A549 (cell line): Measurements from ENCODE around the gene ZCCHC24. TPM values are rescaled to one million over a fixed set of nuclear protein-coding genes. Genes with fewer than 3 reads are reported as not detected.

Experiments used
- ATAC-seq, 2 experiments: fragments of 200-7000 bp in 1 of 2; fragments of >200 bp in 1 of 2; cut with Nextera tagmentation in 1 of 2; cut with Tn5 transposase in 1 of 2; 3 replicates each; pipeline versions ENCODE4 v1.8.0 to v1.9.1; 2018 to 2020; ENCODE audit warnings: mild to moderate bottlenecking in 1 of 2, moderate library complexity in 1 of 2
- CTCF ChIA-PET: fragments of 300-600 bp; sonication (Branson Sonifier 250); formaldehyde crosslinking; extraction: SDS; loops from one replicate; lab custom pipeline; 2021; ENCODE audit warnings: antibody characterized with exemption, inconsistent platforms; lab: Yijun Ruan, JAX
- POLR2A ChIA-PET: fragments of 350-600 bp; formaldehyde crosslinking; extraction: SDS; loops from one replicate; lab custom pipeline; 2021; ENCODE audit warnings: antibody characterized with exemption, inconsistent platforms; lab: Yijun Ruan, JAX
- DNase-seq, 2 experiments: peaks; one replicate each; pipeline versions ENCODE4 v3.0.0 to v3.0.0-alpha.2; 2011 to 2016; ENCODE audit warnings: low read depth in 1 of 2, low spot score in 1 of 2
- FAIRE-seq: peaks from 2 replicates; lab custom pipeline; 2011; peaks lifted over from hg19 to GRCh38; lab: Jason Lieb, UNC
- H3K27ac ChIP-seq, 2 experiments: fragments of >200 bp; sonication (Bioruptor Twin); formaldehyde crosslinking; 3 replicates each; pipeline ENCODE4 v1.5.1; 2016 to 2017
- H3K4me1 ChIP-seq: fragments of >200 bp; sonication (Bioruptor Twin); formaldehyde crosslinking; 3 replicates; pipeline ENCODE4 v1.6.1; 2016
- H3K4me2 ChIP-seq: fragments of >200 bp; sonication (Bioruptor Twin); formaldehyde crosslinking; 3 replicates; pipeline ENCODE4 v1.6.1; 2016
- H3K4me3 ChIP-seq: fragments of >200 bp; sonication (Bioruptor Twin); formaldehyde crosslinking; 3 replicates; pipeline ENCODE4 v1.5.1; 2016
- H3K9me3 ChIP-seq: fragments of >200 bp; sonication (Bioruptor Twin); formaldehyde crosslinking; 3 replicates; pipeline ENCODE4 v1.6.1; 2016
- ATOH8 ChIP-seq: fragments of 250-450 bp; sonication (Bioruptor Pico); IDR thresholded peaks from 2 replicates; pipeline ENCODE4 v1.5.0; 2020; ENCODE audit warnings: low read depth, mild to moderate bottlenecking, moderate library complexity
- CBX2 ChIP-seq: fragments of 200-600 bp; sonication (generic); IDR thresholded peaks from 2 replicates; pipeline ENCODE4 v1.6.1; 2016; ENCODE audit warnings: low read depth, mild to moderate bottlenecking, borderline replicate concordance
- ELK1 ChIP-seq: fragments of 150-350 bp; IDR thresholded peaks from 2 replicates; pipeline ENCODE4 v1.6.1; 2014; ENCODE audit warnings: low read depth, mild to moderate bottlenecking, low read length
- ESRRA ChIP-seq: fragments of 150-350 bp; IDR thresholded peaks from 2 replicates; pipeline ENCODE4 v1.6.1; 2014; ENCODE audit warnings: mild to moderate bottlenecking, low read length, borderline replicate concordance
- GATA3 ChIP-seq: IDR thresholded peaks from 2 replicates; pipeline ENCODE4 v1.6.1; 2012; ENCODE audit warnings: borderline replicate concordance
- HDAC2 ChIP-seq: fragments of 200-600 bp; sonication (generic); IDR thresholded peaks from 2 replicates; pipeline ENCODE4 v1.6.1; 2016
- HEYL ChIP-seq: fragments of 250-450 bp; sonication (Bioruptor Pico); IDR thresholded peaks from 2 replicates; pipeline ENCODE4 v1.8.0; 2021; ENCODE audit warnings: mild to moderate bottlenecking, moderate library complexity
- JUN ChIP-seq, 2 experiments: fragments of >200 bp; sonication (Bioruptor Twin); formaldehyde crosslinking; IDR thresholded peaks; 2 replicates in 1 of 2; 3 replicates in 1 of 2; pipeline ENCODE4 v1.6.1; 2016 to 2017
- KDM5A ChIP-seq: fragments of 200-600 bp; sonication (generic); IDR thresholded peaks from 2 replicates; pipeline ENCODE4 v1.6.1; 2016; ENCODE audit warnings: antibody characterized with exemption, mild to moderate bottlenecking
- MAFK ChIP-seq: fragments of 450-650 bp; IDR thresholded peaks from 2 replicates; pipeline ENCODE4 v1.6.1; 2014; ENCODE audit not compliant: partially characterized antibody
- MYC ChIP-seq: IDR thresholded peaks from 2 replicates; pipeline ENCODE4 v1.6.1; 2012; ENCODE audit warnings: mild to moderate bottlenecking, inconsistent platforms, low read length, improper control_type of control experiment, borderline replicate concordance
- NPAS2 ChIP-seq: fragments of 250-450 bp; sonication (Bioruptor Pico); IDR thresholded peaks from 2 replicates; pipeline ENCODE4 v1.8.0; 2022; ENCODE audit warnings: mild to moderate bottlenecking, moderate library complexity, borderline replicate concordance
- POLR2AphosphoS2 ChIP-seq: conservative IDR thresholded peaks from 2 replicates; pipeline ENCODE4 v1.6.1; 2012; ENCODE audit warnings: low read length, improper control_type of control experiment, inconsistent platforms
- RAD21 ChIP-seq, 2 experiments: fragments of >200 bp in 1 of 2; sonication (Bioruptor Twin) in 1 of 2; formaldehyde crosslinking in 1 of 2; IDR thresholded peaks in 1 of 2; conservative IDR thresholded peaks in 1 of 2; 2 replicates in 1 of 2; 3 replicates in 1 of 2; pipeline ENCODE4 v1.6.1; 2012 to 2018; ENCODE audit warnings: inconsistent platforms in 1 of 2
- REST ChIP-seq: fragments of 200-600 bp; sonication (generic); IDR thresholded peaks from 2 replicates; pipeline ENCODE4 v1.6.1; 2016; ENCODE audit warnings: antibody characterized with exemption, mild to moderate bottlenecking, moderate library complexity
- RFX5 ChIP-seq: fragments of 450-650 bp; IDR thresholded peaks from 2 replicates; pipeline ENCODE4 v1.7.1; 2014; ENCODE audit warnings: antibody characterized with exemption, mild to moderate bottlenecking, moderate library complexity
- TFCP2L1 ChIP-seq: fragments of 250-450 bp; sonication (Bioruptor Pico); IDR thresholded peaks from 2 replicates; pipeline ENCODE4 v1.5.0; 2021; ENCODE audit warnings: mild to moderate bottlenecking
- USF2 ChIP-seq: fragments of 450-650 bp; IDR thresholded peaks from 2 replicates; pipeline ENCODE4 v1.6.1; 2014; ENCODE audit warnings: antibody characterized with exemption
- ZFP36 ChIP-seq: fragments of 450-650 bp; IDR thresholded peaks from 2 replicates; pipeline ENCODE4 v1.6.1; 2014; ENCODE audit warnings: borderline replicate concordance; ENCODE audit not compliant: partially characterized antibody
- ZSCAN20 ChIP-seq: fragments of 250-450 bp; sonication (Bioruptor Pico); IDR thresholded peaks from 2 replicates; pipeline ENCODE4 v1.8.0; 2022; ENCODE audit warnings: mild to moderate bottlenecking, moderate library complexity
- WGBS: methylation state at CpG from one replicate; pipeline ENCODE4 v1.1.6; 2017; ENCODE audit errors: missing lambda C conversion rate; 5-methylcytosine and 5-hydroxymethylcytosine counted together
- polyA plus RNA-seq, 4 experiments: library from polyadenylated mRNA; depleted of rRNA in 3 of 4; stranded (reverse); fragments of >200 nt; fragmentation: RNase III in 1 of 4; extraction: RNeasy Plus Mini Kit Qiagen cat#74134 plus additional on column Dnase treatment in 1 of 4; gene quantifications; 2 replicates in 3 of 4; 3 replicates in 1 of 4; pipeline ENCODE4 v1.2.3, GENCODE V29; 2011 to 2017

ZCCHC24 gene
- polyA plus RNA-seq, 2 of the 4 experiments (the other 2 are of a cell fraction): 2.4 to 4.2 TPM

GRCh38 chr10:79434223-79434687 lies 11.2 kb downstream of the ZCCHC24 start:
- ATAC-seq: no peak
- no peak overlapping the region for H3K4me2 ChIP-seq
- FAIRE-seq: no peak
- POLR2A ChIA-PET: no interaction called here
- no peak for DNase-seq
- CTCF ChIA-PET: interaction anchor here (1.6 to 2.3 kb wide), 2 partner anchors 17 to 60 kb away, joined by 5 to 9 read pairs; no protein-coding TSS in a partner anchor
- WGBS: 82% methylated on average over 5 of the region's 5 CpGs
- H3K27ac ChIP-seq: no peak overlapping the region
- H3K4me1 ChIP-seq: peaks cover 4% of the 10 kb centered on the region; the same call in 1 of the 3 replicates
- TF ChIP-seq TFCP2L1: no peak
- no peak for TF ChIP-seq CBX2
- no peak for TF ChIP-seq JUN (IDR thresholded peaks at IDR 0.05)
- no peak for TF ChIP-seq ESRRA
- no peak for TF ChIP-seq HEYL (CRISPR knock-in tag)
- TF ChIP-seq KDM5A: no peak
- TF ChIP-seq NPAS2: no peak
- TF ChIP-seq POLR2AphosphoS2: no peak
- no peak for TF ChIP-seq ATOH8 (CRISPR knock-in tag)
- TF ChIP-seq USF2: no peak
- TF ChIP-seq ZFP36: no peak
- TF ChIP-seq MYC: no peak
- TF ChIP-seq RFX5: no peak
- no peak for TF ChIP-seq REST
- no peak for TF ChIP-seq GATA3
- TF ChIP-seq ZSCAN20 (CRISPR knock-in tag): no peak
- TF ChIP-seq HDAC2: no peak
- TF ChIP-seq MAFK: no peak
- TF ChIP-seq ELK1: no peak
- no peak for TF ChIP-seq RAD21 (conservative IDR thresholded peaks at IDR 0.05 in 1 of 2, IDR thresholded peaks at IDR 0.05 in 1 of 2)
- TF ChIP-seq, all 56 proteins: peak for 0
- H3K9me3 ChIP-seq: no peaks in the 10 kb centered on the region
- no peak overlapping the region for H3K4me3 ChIP-seq
